H9 (cell line): ENCODE results near the gene OCSTAMP. TPM values are rescaled to one million over a fixed set of nuclear protein-coding genes. Genes with fewer than 3 reads are reported as not detected.

ENCODE experiments used
- DNase-seq: peaks from one replicate; pipeline ENCODE4 v3.0.0-alpha.2; 2017
- H2AFZ ChIP-seq: one replicate; pipeline ENCODE4 v1.6.1; 2013; ENCODE audit warnings: mild to moderate bottlenecking, low read length, control low read depth, moderate library complexity
- H2AK5ac ChIP-seq: 2 replicates; pipeline ENCODE4 v1.6.1; 2013; ENCODE audit warnings: low read length, control low read depth, mixed read lengths; ENCODE audit not compliant: insufficient read length
- H2BK120ac ChIP-seq: one replicate; pipeline ENCODE4 v1.6.1; 2013; ENCODE audit warnings: low read depth, mild to moderate bottlenecking, low read length, control low read depth, inconsistent platforms; ENCODE audit not compliant: poor library complexity, severe bottlenecking
- H2BK12ac ChIP-seq: 2 replicates; pipeline ENCODE4 v1.6.1; 2013; ENCODE audit warnings: low read length, control low read depth, mixed read lengths, low read depth; ENCODE audit not compliant: insufficient read length
- H2BK15ac ChIP-seq: 2 replicates; pipeline ENCODE4 v1.6.1; 2013; ENCODE audit warnings: low read depth, low read length, control low read depth
- H2BK20ac ChIP-seq: one replicate; pipeline ENCODE4 v1.6.1; 2013; ENCODE audit warnings: low read depth, mild to moderate bottlenecking, low read length, control low read depth, inconsistent platforms; ENCODE audit not compliant: poor library complexity, severe bottlenecking
- H2BK5ac ChIP-seq: 2 replicates; pipeline ENCODE4 v1.6.1; 2013; ENCODE audit warnings: low read length, control low read depth, mixed read lengths; ENCODE audit not compliant: insufficient read length
- H3K14ac ChIP-seq: 2 replicates; pipeline ENCODE4 v1.6.1; 2013; ENCODE audit warnings: low read length, control low read depth; ENCODE audit not compliant: insufficient read depth
- H3K18ac ChIP-seq: 2 replicates; pipeline ENCODE4 v1.6.1; 2013; ENCODE audit warnings: low read depth, mild to moderate bottlenecking, mixed read lengths, low read length, control low read depth; ENCODE audit not compliant: insufficient read length
- H3K23ac ChIP-seq: 2 replicates; pipeline ENCODE4 v1.6.1; 2013; ENCODE audit warnings: low read length, control low read depth, mixed read lengths, low read depth; ENCODE audit not compliant: insufficient read length
- H3K23me2 ChIP-seq: 2 replicates; pipeline ENCODE4 v1.6.1; 2013; ENCODE audit warnings: low read depth, mild to moderate bottlenecking, mixed read lengths, low read length, control low read depth; ENCODE audit not compliant: insufficient read length, poor library complexity, severe bottlenecking
- H3K27ac ChIP-seq: 2 replicates; pipeline ENCODE4 v1.5.1; 2013; ENCODE audit warnings: low read length, control low read depth, mixed read lengths, low read depth; ENCODE audit not compliant: insufficient read length
- H3K27me3 ChIP-seq: 2 replicates; pipeline ENCODE4 v1.6.1; 2013; ENCODE audit warnings: low read length, control low read depth, inconsistent platforms; ENCODE audit not compliant: insufficient read depth
- H3K4ac ChIP-seq: 2 replicates; pipeline ENCODE4 v1.6.1; 2013; ENCODE audit warnings: low read depth, mild to moderate bottlenecking, control low read depth, inconsistent platforms, low read length, moderate library complexity
- H3K4me1 ChIP-seq: 2 replicates; pipeline ENCODE4 v1.6.1; 2013; ENCODE audit warnings: low read length, control low read depth, inconsistent platforms; ENCODE audit not compliant: insufficient read depth
- H3K4me2 ChIP-seq: 2 replicates; pipeline ENCODE4 v1.6.1; 2013; ENCODE audit warnings: low read length, control low read depth, mixed read lengths; ENCODE audit not compliant: insufficient read length, insufficient read depth
- H3K56ac ChIP-seq: 2 replicates; pipeline ENCODE4 v1.6.1; 2013; ENCODE audit warnings: low read depth, mild to moderate bottlenecking, mixed read lengths, low read length, control low read depth; ENCODE audit not compliant: insufficient read length
- H3K79me1 ChIP-seq: 2 replicates; pipeline ENCODE4 v1.6.1; 2013; ENCODE audit warnings: low read depth, mild to moderate bottlenecking, moderate library complexity, low read length, control low read depth, inconsistent platforms; ENCODE audit not compliant: insufficient read depth, poor library complexity, severe bottlenecking
- H3K79me2 ChIP-seq: 2 replicates; pipeline ENCODE4 v1.6.1; 2013; ENCODE audit warnings: low read length, control low read depth, inconsistent platforms; ENCODE audit not compliant: insufficient read depth
- H3K9ac ChIP-seq: 2 replicates; pipeline ENCODE4 v1.6.1; 2013; ENCODE audit warnings: low read length, control low read depth, mixed read lengths; ENCODE audit not compliant: insufficient read length; ENCODE audit errors: extremely low read depth
- H3K9me3 ChIP-seq: one replicate; pipeline ENCODE4 v1.6.1; 2013; ENCODE audit warnings: low read depth, low read length, inconsistent platforms; ENCODE audit not compliant: control insufficient read depth
- H3T11ph ChIP-seq: one replicate; pipeline ENCODE4 v1.6.1; 2013; ENCODE audit warnings: mild to moderate bottlenecking, low read length, control low read depth, inconsistent platforms
- H4K20me1 ChIP-seq: one replicate; pipeline ENCODE4 v1.6.1; 2013; ENCODE audit not compliant: control insufficient read depth, insufficient read length, insufficient read depth
- H4K5ac ChIP-seq: 2 replicates; pipeline ENCODE4 v1.6.1; 2013; ENCODE audit warnings: low read depth, mild to moderate bottlenecking, mixed read lengths, low read length, control low read depth; ENCODE audit not compliant: insufficient read length
- H4K8ac ChIP-seq: replicated peaks from 2 replicates; pipeline ENCODE4 v1.6.1; 2013; ENCODE audit warnings: low read length, control low read depth, mixed read lengths, low read depth; ENCODE audit not compliant: insufficient read length
- H4K91ac ChIP-seq: 2 replicates; pipeline ENCODE4 v1.6.1; 2013; ENCODE audit warnings: low read depth, mild to moderate bottlenecking, moderate library complexity, mixed read lengths, low read length, control low read depth; ENCODE audit not compliant: insufficient read length
- H3K27ac Mint-ChIP-seq, 3 experiments: 2 replicates in 2 of 3; 3 replicates in 1 of 3; pipeline ENCODE4 v1.8.0; 2020 to 2021; ENCODE audit warnings: mixed read lengths in 3 of 3, mild to moderate bottlenecking in 1 of 3, moderate library complexity in 1 of 3
- H3K27me3 Mint-ChIP-seq: 2 replicates; pipeline ENCODE4 v1.8.0; 2021; ENCODE audit warnings: low read depth, mild to moderate bottlenecking, moderate library complexity, mixed read lengths
- H3K36me3 Mint-ChIP-seq, 3 experiments: 2 replicates in 2 of 3; 3 replicates in 1 of 3; pipeline ENCODE4 v1.8.0; 2020 to 2021; ENCODE audit warnings: low read depth in 3 of 3, mixed read lengths in 3 of 3; ENCODE audit not compliant: insufficient read depth in 1 of 3
- H3K4me1 Mint-ChIP-seq, 2 experiments: 2 replicates each; pipeline ENCODE4 v1.8.0; 2020; ENCODE audit warnings: mixed read lengths in 2 of 2
- H3K4me3 Mint-ChIP-seq, 2 experiments: 2 replicates in 1 of 2; 3 replicates in 1 of 2; pipeline ENCODE4 v1.8.0; 2020 to 2021; ENCODE audit warnings: mild to moderate bottlenecking in 2 of 2, mixed read lengths in 2 of 2, moderate library complexity in 1 of 2
- H3K9me3 Mint-ChIP-seq, 2 experiments: 2 replicates in 1 of 2; 3 replicates in 1 of 2; pipeline ENCODE4 v1.8.0; 2020; ENCODE audit warnings: mild to moderate bottlenecking in 2 of 2, mixed read lengths in 2 of 2, moderate library complexity in 1 of 2
- WGBS: extraction: QIAGEN DNeasy Blood & Tissue Kit; methylation state at CpG from one replicate; pipeline ENCODE4 v1.1.7; 2013; ENCODE audit warnings: missing lambda C conversion rate, low lambda C conversion rate, mixed read lengths; ENCODE audit not compliant: insufficient read length; ENCODE audit errors: extremely low coverage; 5-methylcytosine and 5-hydroxymethylcytosine counted together
- total RNA-seq: library from RNA; stranded (reverse); gene quantifications from 2 replicates; pipeline ENCODE4 v1.2.1, GENCODE V29; 2021
- TF ChIP-seq, protein P1 (sequence below): fragments of 200-600 bp; sonication (generic); conservative IDR thresholded peaks from 3 replicates; pipeline ENCODE4 v1.8.0; 2021; ENCODE audit warnings: antibody characterized with exemption, mild to moderate bottlenecking

Gene OCSTAMP
- total RNA-seq, 1 experiment from 2014 or later, result not detected

- DNase-seq, result no peak
- H3K27ac Mint-ChIP-seq, result no peak overlapping the region
- Histone ChIP-seq H3K9ac (no peak overlapping the region), H3K4me1 (peaks cover 7% of the 10 kb centered on the region; the same call in 1 of the 2 replicates), H2BK5ac (no peak overlapping the region), H3K27ac (no peak overlapping the region), H3K14ac (no peak overlapping the region), H3K56ac (no peak overlapping the region), H3K27me3 (no peaks in the 10 kb centered on the region), H3K79me1 (no peaks in the 10 kb centered on the region), H2AFZ (no peak overlapping the region), H3K18ac (no peak overlapping the region), H3T11ph (no peak overlapping the region), H3K23ac (no peak overlapping the region), H2BK120ac (no peak overlapping the region), H3K23me2 (peaks cover 5% of the 10 kb centered on the region), H3K4ac (no peak overlapping the region), H4K5ac (no peak overlapping the region), H2BK15ac (no peak overlapping the region), H3K79me2 (no peaks in the 10 kb centered on the region), H2BK12ac (no peak overlapping the region), H2BK20ac (no peak overlapping the region), H4K20me1 (no peaks in the 10 kb centered on the region), H3K4me2 (no peak overlapping the region), H2AK5ac (no peak overlapping the region), H3K9me3 (no peaks in the 10 kb centered on the region), H4K8ac (no peak overlapping the region), H4K91ac (no peak overlapping the region)
- no peaks in the 10 kb centered on the region for H3K27me3 Mint-ChIP-seq
- WGBS, result no CpG with 5 or more reads among the region's 7 CpGs
- H3K4me1 Mint-ChIP-seq, result peaks cover 35 to 48% of the 10 kb centered on the region in 2 experiments
- H3K4me3 Mint-ChIP-seq, result no peak overlapping the region
- no peaks in the 10 kb centered on the region for H3K36me3 Mint-ChIP-seq
- TF ChIP-seq, protein P1, sequence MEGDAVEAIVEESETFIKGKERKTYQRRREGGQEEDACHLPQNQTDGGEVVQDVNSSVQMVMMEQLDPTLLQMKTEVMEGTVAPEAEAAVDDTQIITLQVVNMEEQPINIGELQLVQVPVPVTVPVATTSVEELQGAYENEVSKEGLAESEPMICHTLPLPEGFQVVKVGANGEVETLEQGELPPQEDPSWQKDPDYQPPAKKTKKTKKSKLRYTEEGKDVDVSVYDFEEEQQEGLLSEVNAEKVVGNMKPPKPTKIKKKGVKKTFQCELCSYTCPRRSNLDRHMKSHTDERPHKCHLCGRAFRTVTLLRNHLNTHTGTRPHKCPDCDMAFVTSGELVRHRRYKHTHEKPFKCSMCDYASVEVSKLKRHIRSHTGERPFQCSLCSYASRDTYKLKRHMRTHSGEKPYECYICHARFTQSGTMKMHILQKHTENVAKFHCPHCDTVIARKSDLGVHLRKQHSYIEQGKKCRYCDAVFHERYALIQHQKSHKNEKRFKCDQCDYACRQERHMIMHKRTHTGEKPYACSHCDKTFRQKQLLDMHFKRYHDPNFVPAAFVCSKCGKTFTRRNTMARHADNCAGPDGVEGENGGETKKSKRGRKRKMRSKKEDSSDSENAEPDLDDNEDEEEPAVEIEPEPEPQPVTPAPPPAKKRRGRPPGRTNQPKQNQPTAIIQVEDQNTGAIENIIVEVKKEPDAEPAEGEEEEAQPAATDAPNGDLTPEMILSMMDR, result peak; percentile 33; the same call in 2 of the 3 replicates
- H3K9me3 Mint-ChIP-seq, result no peaks in the 10 kb centered on the region
Measured at GRCh38 chr20:46559685-46560440, 9.4 kb upstream of the OCSTAMP start.
